ENCODE results near the gene TSPAN18. TPM values are rescaled to one million over a fixed set of nuclear protein-coding genes. Genes with fewer than 3 reads are reported as not detected.

TSPAN18 gene
- total and polyA plus RNA-seq, 2 of the 4 experiments (the other 2 are of a cell fraction) = 0.36 to 1.1 TPM

DNA sequence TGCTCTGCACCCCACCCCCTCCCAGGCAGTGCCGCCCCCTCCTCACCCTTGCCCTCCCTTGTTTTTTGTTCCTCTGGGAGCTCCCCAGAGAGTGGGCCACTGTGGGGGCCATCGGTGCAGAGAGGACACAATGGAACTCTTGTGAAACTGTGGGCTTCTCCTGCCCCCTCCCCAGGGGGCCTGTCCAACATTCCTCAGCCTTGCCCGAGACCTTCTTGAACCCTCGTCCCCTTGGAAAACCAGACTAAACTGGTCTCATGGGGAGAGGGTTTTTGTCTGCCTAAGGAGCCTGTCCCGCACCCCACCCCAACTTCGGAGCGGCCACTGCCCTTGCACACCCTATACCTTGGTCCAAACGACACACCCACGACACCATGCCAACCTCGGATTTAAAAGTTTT lies 72.2 kb downstream of the TSPAN18 start:
- Histone ChIP-seq H3K36me3 (ENCODE audit: control insufficient read depth, insufficient read depth, low read length) (no peaks in the 10 kb centered on the region), H2AK9ac (replicated peaks; ENCODE audit: low read depth, low read length, poor library complexity) (no peak overlapping the region), H3K18ac (ENCODE audit: low read depth, low read length) (no peak overlapping the region), H3K4me2 (ENCODE audit: low read depth, low read length) (no peak overlapping the region), H2BK120ac (ENCODE audit: low read depth, low read length) (no peak overlapping the region), H3K9ac (ENCODE audit: low read depth, low read length) (no peak overlapping the region), H3K4ac (ENCODE audit: low read depth, low read length) (no peak overlapping the region), H3K56ac (ENCODE audit: extremely low read depth, insufficient read depth, low read length) (no peak overlapping the region), H3K4me1 (ENCODE audit: control insufficient read depth, insufficient read depth, low read length) (peaks cover 3% of the 10 kb centered on the region; the same call in 1 of the 2 replicates), H2AFZ (replicated peaks; ENCODE audit: low read length, poor library complexity) (no peak overlapping the region), H4K91ac (ENCODE audit: insufficient read depth, low read depth, low read length) (no peak overlapping the region), H3K9me3 (ENCODE audit: control insufficient read depth, insufficient read depth, low read length) (no peaks in the 10 kb centered on the region), H4K8ac (ENCODE audit: low read depth in 2 of 2, low read length in 2 of 2) (no peak overlapping the region), H3K4me3 (ENCODE audit: insufficient read depth, low read depth, low read length) (no peak overlapping the region), H4K5ac (ENCODE audit: low read depth, low read length) (no peak overlapping the region), H2BK5ac (ENCODE audit: low read depth, low read length, poor library complexity, severe bottlenecking) (no peak overlapping the region), H3K14ac (replicated peaks; ENCODE audit: low read depth, low read length) (no peak overlapping the region), H2AK5ac (ENCODE audit: low read depth, low read length) (no peak overlapping the region), H3K23ac (ENCODE audit: low read depth, low read length) (no peak overlapping the region), H3K27me3 (ENCODE audit: control insufficient read depth, insufficient read depth, low read length) (peaks cover 45% of the 10 kb centered on the region), H4K20me1 (ENCODE audit: insufficient read depth, low read length) (no peaks in the 10 kb centered on the region), H2BK15ac (ENCODE audit: low read depth, low read length) (no peak overlapping the region), H2BK20ac (ENCODE audit: low read depth, low read length) (no peak overlapping the region), H3K27ac (ENCODE audit: insufficient read depth, low read length) (no peak overlapping the region), H3K79me1 (ENCODE audit: low read depth in 1 of 2, low read length in 2 of 2) (no peaks in the 10 kb centered on the region), H3K9me1 (ENCODE audit: insufficient read depth, low read length) (0 out of 2 replicates have a peak, but pooled peaks cover 3% of the 10 kb centered on the region)
- TF ChIP-seq, protein P1, sequence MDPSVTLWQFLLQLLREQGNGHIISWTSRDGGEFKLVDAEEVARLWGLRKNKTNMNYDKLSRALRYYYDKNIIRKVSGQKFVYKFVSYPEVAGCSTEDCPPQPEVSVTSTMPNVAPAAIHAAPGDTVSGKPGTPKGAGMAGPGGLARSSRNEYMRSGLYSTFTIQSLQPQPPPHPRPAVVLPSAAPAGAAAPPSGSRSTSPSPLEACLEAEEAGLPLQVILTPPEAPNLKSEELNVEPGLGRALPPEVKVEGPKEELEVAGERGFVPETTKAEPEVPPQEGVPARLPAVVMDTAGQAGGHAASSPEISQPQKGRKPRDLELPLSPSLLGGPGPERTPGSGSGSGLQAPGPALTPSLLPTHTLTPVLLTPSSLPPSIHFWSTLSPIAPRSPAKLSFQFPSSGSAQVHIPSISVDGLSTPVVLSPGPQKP (IDR thresholded peaks at IDR 0.05; ENCODE audit: borderline replicate concordance, low read depth, low read length) = no peak
- TF ChIP-seq RCOR1 (IDR thresholded peaks at IDR 0.05; ENCODE audit: insufficient replicate concordance, low read length) (no peak), BHLHE40 (IDR thresholded peaks at IDR 0.05; ENCODE audit: low read depth, low read length) (no peak), SMC3 (IDR thresholded peaks at IDR 0.05; ENCODE audit: low read depth, low read length) (no peak), POLR2A (IDR thresholded peaks at IDR 0.05; ENCODE audit: low read depth, low read length) (no peak), MAZ (IDR thresholded peaks at IDR 0.05; ENCODE audit: borderline replicate concordance, low read depth, low read length) (no peak), CEBPB (IDR thresholded peaks at IDR 0.05; ENCODE audit: low read depth, low read length) (no peak), FOS (IDR thresholded peaks at IDR 0.05; ENCODE audit: low read depth, low read length) (no peak), MAFK (IDR thresholded peaks at IDR 0.05; ENCODE audit: low read depth, low read length) (no peak), RAD21 (IDR thresholded peaks at IDR 0.05; ENCODE audit: low read length) (no peak), RFX5 (IDR thresholded peaks at IDR 0.05; ENCODE audit: low read depth, low read length) (no peak), CHD1 (IDR thresholded peaks at IDR 0.05; ENCODE audit: low read depth, low read length) (no peak)
- TF ChIP-seq, protein P2, sequence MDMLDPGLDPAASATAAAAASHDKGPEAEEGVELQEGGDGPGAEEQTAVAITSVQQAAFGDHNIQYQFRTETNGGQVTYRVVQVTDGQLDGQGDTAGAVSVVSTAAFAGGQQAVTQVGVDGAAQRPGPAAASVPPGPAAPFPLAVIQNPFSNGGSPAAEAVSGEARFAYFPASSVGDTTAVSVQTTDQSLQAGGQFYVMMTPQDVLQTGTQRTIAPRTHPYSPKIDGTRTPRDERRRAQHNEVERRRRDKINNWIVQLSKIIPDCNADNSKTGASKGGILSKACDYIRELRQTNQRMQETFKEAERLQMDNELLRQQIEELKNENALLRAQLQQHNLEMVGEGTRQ (IDR thresholded peaks at IDR 0.05; ENCODE audit: low read depth, low read length) = no peak
- TF ChIP-seq, protein P3, sequence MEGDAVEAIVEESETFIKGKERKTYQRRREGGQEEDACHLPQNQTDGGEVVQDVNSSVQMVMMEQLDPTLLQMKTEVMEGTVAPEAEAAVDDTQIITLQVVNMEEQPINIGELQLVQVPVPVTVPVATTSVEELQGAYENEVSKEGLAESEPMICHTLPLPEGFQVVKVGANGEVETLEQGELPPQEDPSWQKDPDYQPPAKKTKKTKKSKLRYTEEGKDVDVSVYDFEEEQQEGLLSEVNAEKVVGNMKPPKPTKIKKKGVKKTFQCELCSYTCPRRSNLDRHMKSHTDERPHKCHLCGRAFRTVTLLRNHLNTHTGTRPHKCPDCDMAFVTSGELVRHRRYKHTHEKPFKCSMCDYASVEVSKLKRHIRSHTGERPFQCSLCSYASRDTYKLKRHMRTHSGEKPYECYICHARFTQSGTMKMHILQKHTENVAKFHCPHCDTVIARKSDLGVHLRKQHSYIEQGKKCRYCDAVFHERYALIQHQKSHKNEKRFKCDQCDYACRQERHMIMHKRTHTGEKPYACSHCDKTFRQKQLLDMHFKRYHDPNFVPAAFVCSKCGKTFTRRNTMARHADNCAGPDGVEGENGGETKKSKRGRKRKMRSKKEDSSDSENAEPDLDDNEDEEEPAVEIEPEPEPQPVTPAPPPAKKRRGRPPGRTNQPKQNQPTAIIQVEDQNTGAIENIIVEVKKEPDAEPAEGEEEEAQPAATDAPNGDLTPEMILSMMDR (conservative IDR thresholded peaks at IDR 0.05; ENCODE audit: low read depth, low read length) = no peak
- BruUV-seq (replicated peaks) = no TSS peak
- ATAC-seq (ENCODE audit: low read depth) (no peak), DNase-seq (no peak)
- POLR2A ChIA-PET (ENCODE audit: unreplicated experiment) = interaction anchor here (0.5 kb wide), 1 partner anchor 133 kb away, joined by 3 read pairs; no protein-coding TSS in a partner anchor
- dilution Hi-C loops (cut with HindIII; ENCODE audit: low sequenced_read_pairs, unreplicated experiment) (no loop called here), intact Hi-C loops (cut with micrococcal nuclease) (no loop called here), in situ Hi-C loops (cut with MboI; ENCODE audit: low sequenced_read_pairs) (no loop called here)
- CTCF ChIA-PET = no interaction called here
- WGBS, 2 experiments (ENCODE audit: extremely low coverage in 2 of 2, insufficient read length in 1 of 2) = no CpG with 5 or more reads among the region's 10 CpGs

Data from IMR-90 (cell line).